ENCODE data around the gene ZFHX3. TPM values are rescaled to one million over a fixed set of nuclear protein-coding genes. Genes with fewer than 3 reads are reported as not detected.

The ZFHX3 gene
- total and polyA plus RNA-seq, 2 experiments from 2014 or later = 6.7 to 12.2 TPM

DNA sequence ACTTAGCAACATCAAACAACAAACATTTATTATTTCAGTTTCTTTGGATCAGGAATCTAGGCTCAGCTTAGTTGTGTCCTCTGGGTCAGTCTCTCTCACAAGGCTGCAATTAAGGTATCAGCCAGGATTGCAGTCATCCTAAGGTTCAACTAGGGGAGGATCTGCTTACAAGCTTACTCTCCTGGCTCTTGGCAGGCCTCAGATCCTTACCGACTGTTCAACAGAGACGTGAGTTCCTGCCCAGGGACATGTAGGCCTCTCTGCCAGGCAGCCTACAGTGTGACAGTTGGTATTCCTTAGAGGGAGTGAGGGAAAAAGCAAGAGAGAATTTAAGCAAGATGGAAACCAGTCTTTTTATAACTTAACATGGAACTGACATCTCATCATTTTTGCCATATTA, 294.0 kb downstream of the ZFHX3 start:
- no peak overlapping the region for H3K4me3 ChIP-seq
- DNase-seq (ENCODE audit: low read depth in 1 of 2, low spot score in 1 of 2) = peak in 1 of 2 donors; percentile 19
- TF ChIP-seq, protein P1, sequence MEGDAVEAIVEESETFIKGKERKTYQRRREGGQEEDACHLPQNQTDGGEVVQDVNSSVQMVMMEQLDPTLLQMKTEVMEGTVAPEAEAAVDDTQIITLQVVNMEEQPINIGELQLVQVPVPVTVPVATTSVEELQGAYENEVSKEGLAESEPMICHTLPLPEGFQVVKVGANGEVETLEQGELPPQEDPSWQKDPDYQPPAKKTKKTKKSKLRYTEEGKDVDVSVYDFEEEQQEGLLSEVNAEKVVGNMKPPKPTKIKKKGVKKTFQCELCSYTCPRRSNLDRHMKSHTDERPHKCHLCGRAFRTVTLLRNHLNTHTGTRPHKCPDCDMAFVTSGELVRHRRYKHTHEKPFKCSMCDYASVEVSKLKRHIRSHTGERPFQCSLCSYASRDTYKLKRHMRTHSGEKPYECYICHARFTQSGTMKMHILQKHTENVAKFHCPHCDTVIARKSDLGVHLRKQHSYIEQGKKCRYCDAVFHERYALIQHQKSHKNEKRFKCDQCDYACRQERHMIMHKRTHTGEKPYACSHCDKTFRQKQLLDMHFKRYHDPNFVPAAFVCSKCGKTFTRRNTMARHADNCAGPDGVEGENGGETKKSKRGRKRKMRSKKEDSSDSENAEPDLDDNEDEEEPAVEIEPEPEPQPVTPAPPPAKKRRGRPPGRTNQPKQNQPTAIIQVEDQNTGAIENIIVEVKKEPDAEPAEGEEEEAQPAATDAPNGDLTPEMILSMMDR (IDR thresholded peaks at IDR 0.05; ENCODE audit: low read depth, low read length) = no peak
- H3K27ac ChIP-seq = no peak overlapping the region
- H3K9me3 ChIP-seq (ENCODE audit: low read depth) = no peaks in the 10 kb centered on the region
- H3K27me3 ChIP-seq = no peaks in the 10 kb centered on the region
- no peaks in the 10 kb centered on the region for H3K36me3 ChIP-seq
- peaks cover 26% of the 10 kb centered on the region for H3K4me1 ChIP-seq (ENCODE audit: low read depth)

DNA sequence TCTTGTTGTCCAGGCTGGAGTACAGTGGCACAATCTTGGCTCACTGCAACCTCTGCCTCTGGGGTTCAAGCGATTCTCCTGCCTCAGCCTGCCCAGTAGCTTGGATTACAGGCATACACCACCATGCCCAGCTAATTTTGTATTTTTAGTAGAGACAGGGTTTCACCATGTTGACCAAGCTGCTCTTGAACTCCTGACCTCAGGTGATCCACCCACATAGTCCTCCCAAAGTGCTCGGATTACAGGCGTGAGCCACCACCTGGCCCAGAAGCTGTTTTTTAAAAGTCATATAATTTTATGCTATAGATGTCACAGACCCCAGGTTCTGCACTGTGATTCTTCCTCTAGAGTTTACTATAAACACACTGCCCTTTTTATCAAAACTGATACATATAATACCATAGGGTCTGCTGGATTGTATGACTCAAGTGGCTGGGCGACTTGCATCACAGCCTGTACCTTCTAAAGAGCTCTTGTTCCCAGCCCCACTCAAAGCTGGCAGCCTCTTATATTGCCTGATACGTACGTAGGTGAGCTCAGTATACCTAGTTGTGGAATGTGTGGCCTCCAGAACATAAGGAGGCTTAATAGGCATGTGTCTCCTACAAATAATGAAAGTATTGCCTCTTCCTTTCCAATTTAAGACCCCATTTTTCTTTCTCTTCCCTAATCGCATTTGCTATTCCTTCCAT, 295.8 kb downstream of the ZFHX3 start:
- H3K4me1 ChIP-seq (ENCODE audit: low read depth) = peaks cover 38% of the 10 kb centered on the region
- no peaks in the 10 kb centered on the region for H3K27me3 ChIP-seq
- TF ChIP-seq, protein P1 (IDR thresholded peaks at IDR 0.05; ENCODE audit: low read depth, low read length) = no peak
- no peaks in the 10 kb centered on the region for H3K9me3 ChIP-seq (ENCODE audit: low read depth)
- H3K4me3 ChIP-seq = no peak overlapping the region
- no peaks in the 10 kb centered on the region for H3K36me3 ChIP-seq
- no peak for DNase-seq (ENCODE audit: low read depth in 1 of 2, low spot score in 1 of 2)
- H3K27ac ChIP-seq = peak overlapping the region; percentile 95

DNA sequence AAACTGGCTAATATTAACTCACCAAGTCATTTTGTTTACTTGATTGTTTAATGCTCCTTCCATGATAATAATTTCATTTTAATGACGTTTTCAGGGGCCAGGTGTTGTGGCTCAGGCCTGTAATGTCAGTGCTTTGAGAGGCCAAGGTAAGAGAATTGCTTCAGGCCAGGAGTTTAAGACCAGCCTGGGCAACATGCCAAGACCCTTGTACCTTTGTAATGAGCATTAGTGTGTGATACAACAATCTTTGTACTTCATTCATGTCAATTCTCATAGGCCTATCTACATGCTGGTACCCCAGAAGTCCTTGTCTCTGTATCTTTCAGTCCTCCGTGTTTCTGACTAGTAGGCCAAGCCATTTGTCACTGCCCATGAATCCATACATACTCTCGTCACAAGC, 296.9 kb downstream of the ZFHX3 start:
- Histone ChIP-seq H3K36me3 (no peaks in the 10 kb centered on the region), H3K27ac (peak overlapping the region; percentile 95), H3K4me3 (no peak overlapping the region), H3K9me3 (ENCODE audit: low read depth) (no peaks in the 10 kb centered on the region), H3K27me3 (no peaks in the 10 kb centered on the region), H3K4me1 (ENCODE audit: low read depth) (peaks cover 38% of the 10 kb centered on the region)
- DNase-seq (ENCODE audit: low read depth in 1 of 2, low spot score in 1 of 2) = no peak
- TF ChIP-seq, protein P1 (IDR thresholded peaks at IDR 0.05; ENCODE audit: low read depth, low read length) = no peak

DNA sequence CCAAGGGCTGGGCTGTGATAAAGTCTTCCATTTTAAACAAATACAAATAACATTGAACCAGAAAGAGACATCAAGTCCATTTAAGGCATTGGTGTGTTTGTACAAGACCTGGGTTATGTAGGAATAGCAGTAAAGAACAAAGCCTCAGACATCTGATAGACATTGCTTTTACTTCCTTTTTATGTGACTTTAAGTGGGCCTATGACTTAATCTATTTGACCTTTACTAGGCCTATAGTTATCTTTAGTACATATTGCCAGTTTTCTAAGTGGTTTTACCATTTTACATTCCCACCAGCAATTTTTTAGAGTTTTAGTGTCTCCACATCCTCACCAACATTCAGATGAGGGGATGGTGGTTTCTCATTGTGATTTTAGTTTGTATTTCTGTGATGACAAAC, 298.8 kb downstream of the ZFHX3 start:
- TF ChIP-seq, protein P1 (IDR thresholded peaks at IDR 0.05; ENCODE audit: low read depth, low read length) = no peak

DNA sequence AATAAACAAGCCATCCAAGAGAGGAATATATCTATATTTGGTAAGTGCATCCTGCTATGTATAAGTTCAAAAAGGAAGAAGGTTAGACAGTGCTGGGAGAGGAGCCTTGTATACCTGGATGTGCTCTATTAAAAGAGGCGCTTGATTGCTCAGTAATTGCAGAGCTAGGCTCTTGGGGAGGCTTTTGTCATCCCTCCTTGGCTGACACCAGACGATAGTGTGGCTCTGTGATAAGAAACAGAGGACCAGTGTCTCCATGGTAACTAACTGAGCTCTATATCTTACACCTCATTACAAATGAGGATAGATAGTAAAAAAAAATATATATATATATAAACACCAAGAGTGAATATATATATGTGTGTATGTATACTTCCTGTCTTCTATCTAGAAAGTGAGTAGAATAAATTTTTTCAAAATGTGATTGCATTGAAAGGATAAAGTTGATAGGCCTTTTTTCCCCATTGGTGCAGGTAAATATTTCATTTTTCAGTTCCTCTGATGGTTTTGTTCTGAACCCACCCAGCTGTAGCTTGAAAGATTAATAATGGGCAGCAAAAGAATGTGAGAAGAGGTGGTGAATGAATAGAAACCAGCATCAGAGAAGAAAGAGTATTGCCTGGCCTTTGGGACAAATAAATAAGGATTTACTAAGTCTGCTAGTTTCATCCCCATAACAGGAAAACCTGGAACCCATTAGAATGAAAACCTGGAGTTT, 303.7 kb downstream of the ZFHX3 start:
- H3K36me3 ChIP-seq = no peaks in the 10 kb centered on the region
- H3K27me3 ChIP-seq = no peaks in the 10 kb centered on the region
- H3K4me3 ChIP-seq = no peak overlapping the region
- H3K27ac ChIP-seq = no peak overlapping the region
- TF ChIP-seq, protein P1 (IDR thresholded peaks at IDR 0.05; ENCODE audit: low read depth, low read length) = no peak
- peaks cover 35% of the 10 kb centered on the region for H3K4me1 ChIP-seq (ENCODE audit: low read depth)
- no peak for DNase-seq (ENCODE audit: low read depth in 1 of 2, low spot score in 1 of 2)
- no peaks in the 10 kb centered on the region for H3K9me3 ChIP-seq (ENCODE audit: low read depth)

More for the DNA sequence above, 298.8 kb downstream of the ZFHX3 start:
- no peak for DNase-seq (ENCODE audit: low read depth in 1 of 2, low spot score in 1 of 2)
- Histone ChIP-seq H3K4me1 (ENCODE audit: low read depth) (peaks cover 46% of the 10 kb centered on the region), H3K27me3 (no peaks in the 10 kb centered on the region), H3K4me3 (no peak overlapping the region), H3K36me3 (no peaks in the 10 kb centered on the region), H3K9me3 (ENCODE audit: low read depth) (no peaks in the 10 kb centered on the region), H3K27ac (peak overlapping the region; percentile 95)

Measured in cardiac muscle cell (in vitro differentiated cells and primary cell).